Right cardiac atrium (tissue), 5 donors: ENCODE data around the gene TAF1D. TPM values are rescaled to one million over a fixed set of nuclear protein-coding genes. Genes with fewer than 3 reads are reported as not detected.

ENCODE experiments used
- ATAC-seq, 2 donors: fragments of 200-7000 bp; cut with Tn5 transposase; one replicate each; pipeline versions ENCODE4 v1.8.0 to v1.9.1; 2020; ENCODE audit warnings: moderate library complexity in 2 of 2, mild to moderate bottlenecking in 1 of 2
- DNase-seq, 3 donors: peaks; one replicate each; pipeline ENCODE4 v3.0.0-alpha.2; 2020
- H3K27ac ChIP-seq: one replicate; pipeline ENCODE4 v1.5.1; 2013; ENCODE audit warnings: mild to moderate bottlenecking, low read length, control low read depth, moderate library complexity
- H3K27me3 ChIP-seq: one replicate; pipeline ENCODE4 v1.6.1; 2013; ENCODE audit not compliant: control insufficient read depth, insufficient read depth
- H3K4me1 ChIP-seq: one replicate; pipeline ENCODE4 v1.6.1; 2013; ENCODE audit warnings: low read length; ENCODE audit not compliant: control insufficient read depth, insufficient read depth
- H3K4me3 ChIP-seq: one replicate; pipeline ENCODE4 v1.5.1; 2013; ENCODE audit warnings: low read length, control low read depth
- H3K9me3 ChIP-seq: one replicate; pipeline ENCODE4 v1.6.1; 2013; ENCODE audit warnings: low read length; ENCODE audit not compliant: control insufficient read depth
- WGBS: extraction: QIAGEN DNeasy Blood & Tissue Kit; methylation state at CpG from one replicate; pipeline ENCODE4 v1.1.7; 2013; 5-methylcytosine and 5-hydroxymethylcytosine counted together
- intact Hi-C, 4 donors: fragments of 100-400 bp; cut with DNase I; formaldehyde crosslinking; loops; one replicate each; pipeline versions ENCODE4 v1.11.0 to v1.14.0; 2022 to 2023
- polyA plus RNA-seq: library from polyadenylated mRNA; stranded (reverse); fragments of 200-250 nt; gene quantifications from one replicate; pipeline ENCODE4 v1.2.3, GENCODE V29; 2013
- total RNA-seq, 4 donors: library from RNA; stranded (reverse); fragmentation: NEBNext Ultra II Directional; extraction: Animal tissue kit (Norgen Biotek cat#: 25700); gene quantifications; one replicate each; pipeline ENCODE4 v1.2.1, GENCODE V29; 2021
- donor health status: healthy with polysubstance abuse.
- donor health status: DM: no; HTN: yes; CAD: no.
- donor health status: DM: no; HTN: no; CAD: no.
- donor health status: DM: no; HTN: yes; CAD: no; lungs with severe emphysema.
- donor health status: DM: yes; HTN: yes; CAD: no.

Gene TAF1D
- total and polyA plus RNA-seq, 5 donors: 36.2 to 52.1 (median 37.6) TPM

DNA sequence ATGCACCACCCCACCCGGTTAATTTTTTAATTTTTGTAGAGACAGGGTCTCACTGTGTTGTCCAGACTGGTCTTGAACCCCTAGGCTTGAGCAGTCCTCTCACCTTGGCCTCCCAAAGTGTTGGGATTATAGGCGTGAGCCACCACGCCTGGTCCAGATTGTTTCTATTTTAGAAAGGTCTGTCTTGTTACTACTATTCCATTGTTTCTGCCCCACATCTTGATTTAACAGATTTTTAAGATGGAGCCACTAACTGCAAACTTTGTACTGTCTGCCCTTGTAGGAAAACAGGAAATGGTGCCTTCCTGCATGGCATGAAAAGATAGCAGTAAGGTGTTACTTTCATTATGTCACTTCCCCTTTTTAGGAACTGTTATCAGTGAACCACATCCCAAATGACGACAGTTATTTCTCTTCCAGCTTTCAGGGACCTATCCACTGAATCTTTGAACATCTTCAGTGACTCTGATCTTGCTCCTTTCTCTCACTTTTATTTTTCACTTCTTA lies 23.2 kb downstream of the TAF1D start:
- H3K4me1 ChIP-seq: peaks cover 6% of the 10 kb centered on the region
- ATAC-seq: peak in 1 of 2 donors; percentile 35
- intact Hi-C loops: no loop called here
- no peak overlapping the region for H3K27ac ChIP-seq
- 67% methylated on average over 4 of the region's 4 CpGs for WGBS
- no peaks in the 10 kb centered on the region for H3K27me3 ChIP-seq
- no peaks in the 10 kb centered on the region for H3K9me3 ChIP-seq
- DNase-seq: no peak
- H3K4me3 ChIP-seq: no peak overlapping the region

DNA sequence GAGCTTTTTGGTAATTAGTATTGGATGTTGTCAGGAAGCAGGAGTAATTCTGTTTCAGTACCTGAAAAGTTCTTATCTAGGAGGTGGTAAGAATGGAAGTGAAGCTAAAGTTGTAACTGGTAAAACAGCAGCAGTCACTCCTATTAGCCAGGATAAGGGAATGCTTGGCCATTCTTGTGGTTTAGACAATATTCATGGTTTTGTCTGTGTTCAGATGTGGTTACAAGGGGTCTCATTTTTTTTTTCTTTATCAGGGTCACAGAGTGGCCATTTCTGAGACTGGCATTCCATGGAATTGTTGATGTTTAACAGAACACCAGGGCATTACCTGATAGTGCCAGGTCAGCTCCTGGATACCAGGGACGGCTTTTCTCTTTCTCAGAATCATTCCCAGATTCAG lies 23.8 kb downstream of the TAF1D start:
- 95% methylated on average over 1 of the region's 1 CpG for WGBS
- no peaks in the 10 kb centered on the region for H3K27me3 ChIP-seq
- no peak overlapping the region for H3K4me3 ChIP-seq
- DNase-seq (no peak), ATAC-seq (no peak)
- H3K4me1 ChIP-seq: peaks cover 6% of the 10 kb centered on the region
- intact Hi-C loops: no loop called here
- H3K9me3 ChIP-seq: no peaks in the 10 kb centered on the region
- no peak overlapping the region for H3K27ac ChIP-seq

DNA sequence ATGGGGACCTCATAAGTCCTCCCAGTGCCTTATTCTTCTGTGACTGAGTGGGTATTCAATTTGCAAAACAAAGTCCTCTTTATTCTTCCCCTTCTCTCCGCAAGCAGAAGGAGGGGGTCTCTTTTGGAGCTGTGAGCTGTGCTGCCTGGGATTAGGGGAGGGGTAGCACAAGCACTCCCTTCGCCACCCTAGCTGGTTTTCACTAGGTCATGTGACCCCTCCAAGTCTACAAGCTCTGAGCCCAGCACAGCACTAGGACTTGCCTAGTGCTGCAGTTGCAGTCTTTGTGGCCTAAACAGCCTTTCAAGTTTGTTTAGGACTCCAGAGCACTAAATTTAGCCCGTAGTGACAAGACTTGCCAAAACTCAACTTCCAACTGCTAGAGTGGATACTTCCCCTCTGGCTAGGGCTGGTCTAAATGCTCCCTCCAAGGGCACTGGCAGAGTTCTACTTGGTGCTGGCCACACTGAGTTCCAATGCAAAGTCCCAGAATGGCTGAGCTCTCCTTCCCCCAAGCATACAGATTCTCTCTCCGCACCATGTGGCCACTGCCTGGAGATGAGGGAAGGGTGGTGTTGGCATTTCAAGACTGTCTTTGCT lies 25.4 kb downstream of the TAF1D start:
- no peak overlapping the region for H3K27ac ChIP-seq
- no peak overlapping the region for H3K4me3 ChIP-seq
- no peaks in the 10 kb centered on the region for H3K9me3 ChIP-seq
- H3K4me1 ChIP-seq: peaks cover 6% of the 10 kb centered on the region
- no peaks in the 10 kb centered on the region for H3K27me3 ChIP-seq
- no peak for DNase-seq
- ATAC-seq: no peak
- WGBS: 92% methylated on average over 4 of the region's 4 CpGs
- intact Hi-C loops: no loop called here

DNA sequence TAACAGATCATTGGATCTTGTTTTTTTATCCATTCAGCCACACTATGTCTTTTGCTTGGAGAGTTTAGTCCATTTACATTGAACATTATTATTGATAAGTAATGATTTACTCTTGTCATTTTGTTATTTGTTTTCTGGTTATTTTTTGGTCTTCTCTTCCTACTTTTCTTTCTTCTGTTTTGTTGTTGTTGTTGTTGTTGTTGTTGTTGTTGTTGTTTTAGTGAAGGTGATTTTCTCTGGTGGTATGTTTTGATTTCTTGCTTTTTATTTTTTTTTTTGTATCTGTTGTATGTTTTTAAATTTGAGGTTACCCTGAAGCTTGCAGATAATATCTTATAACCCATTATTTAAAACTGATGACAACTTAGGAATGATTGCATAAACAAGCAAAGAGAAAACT lies 28.6 kb downstream of the TAF1D start:
- H3K4me3 ChIP-seq: no peak overlapping the region
- ATAC-seq: no peak

DNA sequence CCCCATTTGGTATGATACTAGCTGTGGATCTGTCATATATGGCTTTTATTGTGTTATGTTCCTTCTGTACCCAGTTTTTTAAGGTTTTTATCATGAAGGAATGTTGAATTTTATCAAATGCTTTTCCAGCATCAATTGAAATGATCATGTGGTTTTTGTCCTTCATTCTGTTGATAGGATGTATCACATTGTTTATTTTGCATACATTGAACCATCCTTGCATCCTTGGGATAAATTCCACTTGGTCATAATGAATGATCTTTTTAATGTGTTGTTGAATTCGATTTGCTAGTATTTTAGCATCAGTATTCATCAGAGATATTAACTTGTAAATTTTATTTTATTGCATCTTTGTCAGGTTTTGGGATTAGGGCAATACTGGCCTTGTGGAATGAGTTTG lies 31.1 kb downstream of the TAF1D start:
- no peak overlapping the region for H3K27ac ChIP-seq
- H3K4me3 ChIP-seq: no peak overlapping the region
- intact Hi-C loops: no loop called here
- no peak for DNase-seq
- no peak for ATAC-seq
- H3K27me3 ChIP-seq: no peaks in the 10 kb centered on the region
- no peaks in the 10 kb centered on the region for H3K9me3 ChIP-seq
- 97% methylated on average over 1 of the region's 1 CpG for WGBS
- H3K4me1 ChIP-seq: peaks cover under 1% of the 10 kb centered on the region

More for the DNA sequence above, 28.6 kb downstream of the TAF1D start:
- H3K9me3 ChIP-seq: no peaks in the 10 kb centered on the region
- intact Hi-C loops: no loop called here
- no peak overlapping the region for H3K27ac ChIP-seq
- H3K27me3 ChIP-seq: no peaks in the 10 kb centered on the region
- DNase-seq: no peak
- H3K4me1 ChIP-seq: peaks cover 6% of the 10 kb centered on the region

DNA sequence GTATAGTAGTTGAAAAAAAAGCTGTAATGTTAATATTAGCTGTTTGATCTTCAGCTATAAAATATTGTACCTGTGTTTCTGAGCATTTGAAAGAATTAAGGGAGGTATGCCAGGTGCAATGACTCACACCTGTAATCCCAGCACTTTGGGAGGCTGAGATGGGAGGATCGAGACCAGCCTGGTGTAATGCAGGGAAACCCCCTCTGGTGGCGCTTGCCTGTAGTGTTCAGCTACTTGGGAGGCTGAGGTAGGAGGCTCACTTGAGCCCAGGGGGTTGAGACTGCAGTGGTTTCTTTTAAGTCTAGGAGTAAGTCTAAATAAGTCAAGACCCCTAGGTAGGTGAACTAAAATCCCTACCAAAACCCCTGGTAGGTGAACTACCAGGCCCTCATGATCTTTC lies 37.1 kb downstream of the TAF1D start:
- H3K4me1 ChIP-seq: no peaks in the 10 kb centered on the region
- ATAC-seq: no peak
- H3K4me3 ChIP-seq: no peak overlapping the region
- intact Hi-C loops: no loop called here
- H3K9me3 ChIP-seq: no peaks in the 10 kb centered on the region
- no peaks in the 10 kb centered on the region for H3K27me3 ChIP-seq
- no peak for DNase-seq
- WGBS: over 99% methylated on average over 2 of the region's 2 CpGs
- no peak overlapping the region for H3K27ac ChIP-seq

DNA sequence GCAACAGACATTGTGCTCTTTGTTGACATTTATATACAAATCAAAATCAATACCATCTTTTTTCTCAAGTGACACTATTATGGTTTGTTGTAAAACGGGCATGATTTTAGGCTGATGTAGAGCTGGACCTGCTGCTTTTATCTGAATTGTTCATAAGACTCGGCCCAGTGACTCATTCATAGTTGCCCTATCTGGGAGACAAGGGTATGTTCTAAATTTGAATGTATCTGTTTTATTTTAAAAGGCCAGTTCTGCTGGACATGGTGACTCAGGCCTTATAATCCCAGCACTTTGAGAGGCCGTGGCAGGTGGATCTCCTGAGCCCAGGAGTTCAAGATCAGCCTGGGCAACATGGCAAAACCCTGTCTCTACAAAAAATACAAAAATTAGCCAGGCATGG lies 40.5 kb downstream of the TAF1D start:
- no peak for ATAC-seq
- 84% methylated on average over 3 of the region's 3 CpGs for WGBS
- H3K9me3 ChIP-seq: no peaks in the 10 kb centered on the region
- H3K4me3 ChIP-seq: no peak overlapping the region
- H3K27me3 ChIP-seq: no peaks in the 10 kb centered on the region
- H3K27ac ChIP-seq: no peak overlapping the region
- intact Hi-C loops: no loop called here
- H3K4me1 ChIP-seq: no peaks in the 10 kb centered on the region
- DNase-seq: no peak

DNA sequence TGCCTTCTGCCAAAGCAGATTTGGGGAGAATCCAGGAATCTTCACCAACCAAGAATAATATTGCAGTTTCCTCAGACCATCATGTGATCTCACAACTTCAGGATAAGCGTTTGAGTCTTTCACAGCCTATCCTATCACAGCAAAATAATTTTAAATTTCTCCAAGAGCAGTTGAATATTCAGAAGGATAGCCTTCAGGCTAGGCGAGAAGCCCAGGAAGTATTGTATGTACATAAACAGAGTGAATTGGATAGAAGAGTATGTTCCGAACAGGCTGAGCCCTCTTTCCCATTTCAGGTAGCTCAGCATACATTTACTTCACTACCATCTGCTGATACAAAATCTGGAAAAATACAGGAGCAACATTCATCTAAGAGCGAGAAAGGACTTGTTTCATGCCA lies 43.7 kb downstream of the TAF1D start:
- DNase-seq (no peak), ATAC-seq (peak in 1 of 2 donors; percentile 36)
- H3K4me3 ChIP-seq: no peak overlapping the region
- 93% methylated on average over 4 of the region's 4 CpGs for WGBS
- no peaks in the 10 kb centered on the region for H3K9me3 ChIP-seq
- intact Hi-C loops: no loop called here
- no peaks in the 10 kb centered on the region for H3K4me1 ChIP-seq
- no peaks in the 10 kb centered on the region for H3K27me3 ChIP-seq
- no peak overlapping the region for H3K27ac ChIP-seq

DNA sequence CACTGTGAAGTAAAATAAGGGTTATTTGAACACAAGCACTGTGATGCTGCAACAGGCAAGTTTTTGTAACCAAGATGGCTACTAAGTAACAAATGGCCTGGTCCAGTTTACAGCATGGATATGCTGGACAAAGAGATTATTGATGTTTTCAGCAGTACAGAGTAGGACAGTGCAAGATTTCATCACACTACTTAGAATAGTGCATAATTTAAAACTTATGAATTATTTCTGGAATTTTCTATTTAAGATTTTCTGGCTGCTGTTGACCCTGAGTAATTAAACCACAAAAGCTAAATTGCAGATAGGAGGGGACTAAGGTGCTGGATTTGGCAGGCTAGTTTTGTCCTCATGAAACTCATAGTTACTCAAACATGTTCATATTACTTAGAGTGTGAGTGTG lies 46.7 kb downstream of the TAF1D start:
- Histone ChIP-seq H3K27me3 (no peaks in the 10 kb centered on the region), H3K4me3 (no peak overlapping the region), H3K9me3 (no peaks in the 10 kb centered on the region), H3K4me1 (no peaks in the 10 kb centered on the region), H3K27ac (no peak overlapping the region)
- DNase-seq: no peak
- ATAC-seq: no peak
- intact Hi-C loops: no loop called here

DNA sequence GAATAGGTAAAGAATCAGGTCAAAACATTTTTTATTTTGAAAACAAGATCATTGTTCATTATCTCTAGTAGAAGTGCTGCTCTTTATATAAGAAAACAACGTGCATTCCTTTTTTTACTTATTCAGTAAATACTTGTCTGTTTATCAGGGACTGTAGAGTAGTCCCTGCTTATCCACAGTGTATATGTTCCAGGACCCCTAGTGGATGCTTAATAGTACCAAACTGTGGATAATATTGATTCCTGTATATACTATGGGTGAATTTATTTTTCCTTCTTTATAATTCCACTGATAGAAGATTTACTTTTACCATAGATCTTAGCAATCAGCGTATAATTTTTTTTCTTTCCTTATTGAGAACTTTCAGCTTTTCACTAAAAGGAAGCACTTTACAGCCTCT lies 47.2 kb downstream of the TAF1D start:
- H3K9me3 ChIP-seq: no peaks in the 10 kb centered on the region
- 91% methylated on average over 2 of the region's 2 CpGs for WGBS
- H3K27me3 ChIP-seq: no peaks in the 10 kb centered on the region
- H3K4me3 ChIP-seq: no peak overlapping the region
- no peak for DNase-seq
- no peaks in the 10 kb centered on the region for H3K4me1 ChIP-seq
- H3K27ac ChIP-seq: no peak overlapping the region
- ATAC-seq: no peak
- intact Hi-C loops: no loop called here

DNA sequence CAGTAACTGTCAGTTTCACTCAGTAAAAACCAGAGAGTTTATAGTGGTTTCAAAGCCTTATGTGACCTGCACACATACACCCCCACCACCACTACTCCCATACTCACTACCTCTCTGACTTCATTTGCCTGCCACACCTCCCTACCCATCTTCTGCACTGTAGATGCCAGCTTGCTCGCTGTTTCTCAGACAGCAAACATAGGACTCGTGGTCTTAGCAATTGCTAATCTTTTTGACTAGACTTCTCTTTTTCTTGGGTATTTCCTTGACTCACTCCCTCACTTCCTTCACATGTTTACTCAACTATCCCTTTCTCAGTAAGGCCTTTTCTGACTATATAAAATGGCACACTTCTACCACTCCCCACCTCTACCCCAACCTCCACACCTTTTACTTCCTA lies 52.1 kb downstream of the TAF1D start:
- Histone ChIP-seq H3K9me3 (no peaks in the 10 kb centered on the region), H3K27ac (no peak overlapping the region), H3K4me3 (no peak overlapping the region), H3K27me3 (no peaks in the 10 kb centered on the region), H3K4me1 (no peaks in the 10 kb centered on the region)
- ATAC-seq (no peak), DNase-seq (no peak)
- intact Hi-C loops: no loop called here
- WGBS: 67% methylated on average over 2 of the region's 2 CpGs

DNA sequence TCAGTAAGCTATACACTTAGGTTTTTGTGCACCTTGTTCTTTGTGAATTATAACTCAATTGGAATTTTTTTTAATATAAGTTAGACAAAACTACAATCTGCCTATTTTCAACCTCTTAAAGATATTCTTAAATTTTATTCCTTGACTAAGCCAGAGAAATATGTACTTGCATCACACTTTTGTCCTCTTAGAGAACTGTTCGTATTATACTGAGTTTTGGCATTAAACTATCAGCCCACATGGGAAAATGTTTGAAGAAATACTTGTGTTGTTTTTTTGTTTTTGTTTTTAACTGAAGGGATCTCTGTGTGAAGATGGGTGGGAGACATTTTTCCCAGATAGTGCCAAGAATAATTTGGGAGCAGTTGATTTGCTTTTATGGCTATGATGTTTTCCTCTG lies 54.5 kb downstream of the TAF1D start:
- Histone ChIP-seq H3K9me3 (no peaks in the 10 kb centered on the region), H3K4me1 (no peaks in the 10 kb centered on the region), H3K27me3 (no peaks in the 10 kb centered on the region), H3K27ac (no peak overlapping the region), H3K4me3 (no peak overlapping the region)
- intact Hi-C loops: no loop called here
- peak; percentile 32 to 78 for ATAC-seq
- no peak for DNase-seq
- WGBS: 65% methylated on average over 1 of the region's 1 CpG
